Fibroblast of peridontal ligament (primary cell): ENCODE measurements around the gene THADA.
"Not testable (repeated sequence)": the region's sequence is repeated elsewhere in the genome, so short reads cannot be mapped to it uniquely, and the experiment has no call there.

Source experiments
- DNase-seq: peaks from one replicate; pipeline ENCODE4 v3.0.0-alpha.2; 2010; ENCODE audit errors: extremely low read depth

The THADA gene

DNA sequence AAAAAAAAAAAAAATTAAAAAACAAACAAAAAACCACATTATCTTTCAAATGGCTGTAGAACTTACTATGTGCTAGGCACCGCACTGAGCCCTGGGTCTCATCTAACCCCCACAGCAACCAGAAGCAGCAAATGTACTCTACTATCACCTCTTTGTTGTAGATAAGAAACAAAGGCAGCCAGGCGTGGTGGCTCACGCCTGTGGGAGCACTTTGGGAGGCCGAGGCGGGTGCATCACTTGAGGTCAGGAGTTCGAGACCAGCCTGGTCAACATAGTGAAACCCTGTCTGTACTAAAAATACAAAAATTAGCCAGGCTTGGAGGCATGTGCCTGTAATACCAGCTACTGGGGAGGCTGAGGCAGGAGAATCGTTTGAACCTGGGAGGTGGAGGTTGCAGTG is 406.0 kb downstream of the THADA start:
- DNase-seq = not testable (repeated sequence)

DNA sequence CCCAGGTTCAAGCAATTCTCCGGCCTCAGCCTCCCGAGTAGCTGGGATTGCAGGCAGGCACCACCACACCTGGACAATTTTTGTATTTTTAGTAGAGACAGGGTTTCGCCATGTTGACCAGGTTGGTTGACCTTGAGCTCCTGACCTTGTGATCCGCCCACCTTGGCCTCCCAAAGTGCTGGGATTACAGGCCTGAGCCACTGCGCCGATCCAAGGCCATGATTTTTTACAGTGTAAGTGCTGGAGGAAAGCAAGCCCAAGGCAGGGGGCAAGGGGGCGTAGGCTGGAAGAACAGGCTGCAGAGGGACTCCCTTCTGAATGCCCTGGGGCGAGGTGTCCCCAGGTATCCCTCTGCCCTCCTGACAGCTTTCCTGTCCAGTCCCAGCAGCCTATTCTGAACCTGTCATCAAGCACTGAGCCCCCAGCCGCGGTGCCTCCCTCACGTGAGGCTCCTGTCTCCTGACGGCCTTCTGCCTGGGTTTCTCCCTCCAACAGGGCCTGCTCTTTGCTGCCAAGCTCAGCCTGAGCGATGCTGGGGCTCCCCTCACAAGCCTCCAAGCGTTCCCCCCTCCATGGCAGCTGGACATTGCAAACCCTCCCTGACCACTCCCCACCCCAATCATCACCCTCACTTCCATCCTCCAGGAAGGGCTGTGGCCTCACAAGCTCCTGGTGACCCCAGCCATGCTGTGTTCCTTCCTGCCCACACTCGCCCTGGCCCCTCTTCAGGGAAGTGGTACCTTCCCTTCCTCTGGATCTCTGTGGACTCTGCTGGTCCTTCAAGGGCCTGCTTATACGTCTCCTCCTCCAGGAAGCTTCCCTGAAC is 407.1 kb downstream of the THADA start:
- DNase-seq = no peak

DNA sequence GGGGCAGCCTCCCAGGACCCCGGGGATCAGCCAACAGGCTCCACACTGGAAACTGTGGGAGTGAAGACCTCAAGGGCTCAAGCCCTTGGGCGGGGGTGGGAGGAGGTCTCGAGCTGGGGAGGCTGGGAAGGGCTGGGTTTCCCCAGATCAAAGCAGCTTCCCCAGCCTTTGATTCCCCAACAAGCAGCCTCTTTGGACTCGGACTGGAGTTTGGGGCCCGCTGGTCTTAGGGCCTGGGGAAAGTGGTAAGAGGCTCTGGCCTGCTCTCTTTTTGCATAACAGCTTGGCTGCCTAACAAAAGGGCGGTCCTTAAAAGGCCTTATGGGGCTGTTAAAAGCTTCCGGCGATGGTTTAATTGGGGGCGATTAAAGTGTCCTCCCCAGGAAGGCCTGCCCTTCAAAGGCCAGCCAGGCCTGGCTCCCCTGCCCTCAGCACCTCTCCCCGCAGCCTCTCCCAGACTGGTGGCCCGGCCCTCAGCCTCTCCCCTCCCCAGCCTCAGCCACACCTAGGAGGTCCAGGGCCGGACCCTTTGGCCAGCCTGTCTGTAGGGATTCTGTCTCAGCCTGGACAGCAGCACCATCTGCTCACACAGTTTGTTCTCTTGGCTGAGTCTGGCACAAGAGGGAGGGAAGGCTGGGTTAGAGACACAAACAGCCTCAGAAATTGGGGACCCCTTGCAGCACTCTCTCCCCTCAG is 409.0 kb downstream of the THADA start:
- DNase-seq = no peak

DNA sequence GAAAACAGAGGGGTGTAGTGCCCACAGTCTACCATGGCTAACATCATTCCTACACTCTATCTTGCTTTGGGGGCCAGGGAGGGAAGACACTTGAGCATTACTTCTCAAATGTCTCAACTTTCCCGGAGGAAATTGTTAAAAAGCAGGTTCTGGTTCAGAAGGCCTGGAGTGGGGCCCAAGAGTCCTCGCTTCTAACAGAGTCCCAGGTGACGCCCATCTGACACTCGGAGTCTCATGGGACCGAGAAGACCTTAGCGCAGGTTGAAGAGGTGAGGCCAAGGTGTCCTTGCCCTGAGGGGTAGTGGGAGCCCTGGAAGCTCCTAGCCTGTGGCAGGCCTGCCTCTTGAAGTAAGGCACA is 409.5 kb downstream of the THADA start:
- no peak for DNase-seq

DNA sequence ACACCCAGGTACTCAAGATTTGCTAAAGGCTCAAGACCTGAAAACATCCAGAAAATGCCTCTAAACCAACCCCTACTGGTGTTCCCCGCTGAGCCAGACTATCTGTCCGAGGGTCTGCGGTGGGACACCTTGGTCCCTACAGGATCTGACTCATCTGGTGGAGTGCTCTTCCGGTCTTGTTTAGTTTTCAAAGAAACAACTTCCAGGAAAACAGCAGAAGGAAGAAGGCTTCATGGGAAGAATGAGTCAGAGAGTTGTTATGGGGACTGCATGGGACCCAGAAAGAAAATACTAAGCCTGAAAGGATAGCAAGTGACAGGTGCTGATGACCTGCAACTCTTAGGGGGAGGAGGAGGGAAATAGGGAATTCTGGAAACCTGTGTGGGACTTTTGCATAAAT is 410.7 kb downstream of the THADA start:
- DNase-seq = no peak

DNA sequence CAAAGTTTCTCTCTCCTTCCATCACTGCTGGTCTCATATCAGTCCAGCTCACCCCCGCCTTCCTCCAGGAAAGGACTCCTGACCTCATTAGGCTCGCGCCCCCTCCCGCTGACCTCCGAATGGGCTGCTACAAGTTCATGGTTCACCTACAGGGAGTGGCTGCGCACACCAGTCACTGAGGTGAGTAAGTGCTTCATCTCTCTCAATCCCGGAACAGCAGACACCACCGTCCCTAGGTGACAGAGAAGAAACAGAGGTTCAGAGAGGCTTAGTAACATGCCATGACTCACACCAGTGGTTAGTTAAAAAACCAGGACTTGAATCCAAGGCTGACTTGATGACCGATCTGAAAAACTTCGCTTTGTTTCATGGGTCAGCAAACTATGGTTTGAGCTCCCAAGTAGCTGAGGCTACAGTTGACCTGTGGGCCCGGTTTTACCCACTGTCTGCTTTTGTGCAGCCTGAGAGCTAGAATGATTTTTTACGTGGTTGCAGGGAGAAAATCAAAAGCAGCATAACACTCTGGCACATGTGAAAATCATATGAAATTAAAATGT is 411.4 kb downstream of the THADA start:
- peak; percentile 54 for DNase-seq

DNA sequence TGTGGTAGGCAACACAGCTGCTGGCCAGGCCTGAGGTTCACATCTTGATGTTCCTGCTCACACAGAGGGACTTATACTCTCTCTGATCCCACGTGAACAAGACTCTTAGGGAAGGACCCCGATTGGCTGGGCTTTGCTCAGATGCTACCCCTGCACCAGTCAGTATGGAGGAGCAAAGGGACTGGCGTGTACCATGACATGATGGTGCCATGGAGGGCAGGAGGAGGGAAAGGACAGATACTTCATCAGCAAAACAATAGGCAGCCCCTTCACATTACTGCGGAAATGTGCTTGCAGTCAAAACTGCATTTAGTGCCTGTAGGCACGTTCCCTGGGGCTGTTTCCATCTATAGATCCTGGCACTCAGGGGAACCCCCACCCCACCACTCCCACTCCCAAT is 412.1 kb downstream of the THADA start:
- DNase-seq = no peak

DNA sequence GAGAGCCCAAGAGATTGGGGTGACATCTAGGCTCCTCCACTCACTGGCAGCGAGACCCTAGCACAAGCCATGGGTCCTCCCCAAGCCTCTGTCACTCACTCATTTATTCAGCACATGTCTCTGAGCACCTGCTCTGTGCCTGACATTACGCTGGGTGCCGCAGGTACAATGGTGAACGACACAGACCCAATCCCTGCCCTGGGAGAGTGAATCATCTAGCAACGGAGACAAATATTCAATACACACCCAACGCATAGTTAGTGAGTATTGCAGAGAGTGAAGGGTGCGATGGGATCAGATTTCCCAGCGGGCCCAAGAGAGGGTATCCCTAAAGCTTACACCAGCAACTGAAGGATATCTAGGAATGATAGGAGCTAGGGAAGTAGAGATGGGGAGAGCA is 414.9 kb downstream of the THADA start:
- no peak for DNase-seq
